ENCODE data around the gene AGBL2. TPM values are rescaled to one million over a fixed set of nuclear protein-coding genes. Genes with fewer than 3 reads are reported as not detected.

The AGBL2 gene
- total RNA-seq, 1 experiment from 2014 or later, result 3.0 TPM

GRCh38 chr11:47615249-47615648 lies 99.9 kb downstream of the AGBL2 start:
- no peak for DNase-seq
- Histone ChIP-seq H4K5ac (ENCODE audit: insufficient read length, low read depth, low read length) (no peak overlapping the region), H2BK15ac (ENCODE audit: low read depth, low read length) (no peak overlapping the region), H3T11ph (ENCODE audit: low read length) (no peak overlapping the region), H3K27me3 (ENCODE audit: insufficient read depth, low read length) (no peaks in the 10 kb centered on the region), H2BK20ac (ENCODE audit: low read depth, low read length, poor library complexity, severe bottlenecking) (no peak overlapping the region), H2AFZ (ENCODE audit: low read length) (no peak overlapping the region), H3K23me2 (ENCODE audit: insufficient read length, low read depth, low read length, poor library complexity, severe bottlenecking) (no peaks in the 10 kb centered on the region), H4K20me1 (ENCODE audit: control insufficient read depth, insufficient read depth, insufficient read length) (no peaks in the 10 kb centered on the region), H3K27ac (ENCODE audit: insufficient read length, low read depth, low read length) (no peak overlapping the region), H3K9me3 (ENCODE audit: control insufficient read depth, low read depth, low read length) (no peaks in the 10 kb centered on the region), H2BK5ac (ENCODE audit: insufficient read length, low read length) (no peak overlapping the region), H3K4me1 (ENCODE audit: insufficient read depth, low read length) (no peaks in the 10 kb centered on the region), H2BK12ac (ENCODE audit: insufficient read length, low read depth, low read length) (no peak overlapping the region), H3K79me1 (ENCODE audit: insufficient read depth, low read depth, low read length, poor library complexity, severe bottlenecking) (no peaks in the 10 kb centered on the region), H3K18ac (ENCODE audit: insufficient read length, low read depth, low read length) (no peak overlapping the region), H4K91ac (ENCODE audit: insufficient read length, low read depth, low read length) (no peak overlapping the region), H2BK120ac (ENCODE audit: low read depth, low read length, poor library complexity, severe bottlenecking) (no peak overlapping the region), H3K4ac (ENCODE audit: low read depth, low read length) (no peak overlapping the region), H3K4me2 (ENCODE audit: insufficient read depth, insufficient read length, low read length) (no peak overlapping the region), H3K9ac (ENCODE audit: extremely low read depth, insufficient read length, low read length) (no peak overlapping the region), H3K79me2 (ENCODE audit: insufficient read depth, low read length) (no peaks in the 10 kb centered on the region), H2AK5ac (ENCODE audit: insufficient read length, low read length) (no peak overlapping the region), H3K23ac (ENCODE audit: insufficient read length, low read depth, low read length) (no peak overlapping the region), H3K14ac (ENCODE audit: insufficient read depth, low read length) (no peak overlapping the region), H3K56ac (ENCODE audit: insufficient read length, low read depth, low read length) (no peak overlapping the region), H4K8ac (replicated peaks; ENCODE audit: insufficient read length, low read depth, low read length) (no peak overlapping the region)
- no peaks in the 10 kb centered on the region for H3K27me3 Mint-ChIP-seq (ENCODE audit: low read depth)
- H3K36me3 Mint-ChIP-seq (ENCODE audit: insufficient read depth in 1 of 3, low read depth in 3 of 3), result peaks cover 6 to 32% (median 12%) of the 10 kb centered on the region in 3 experiments; a peak in 6 of 7 replicates
- TF ChIP-seq CTCF (conservative IDR thresholded peaks at IDR 0.05), result no peak
- no peaks in the 10 kb centered on the region for H3K4me1 Mint-ChIP-seq
- H3K9me3 Mint-ChIP-seq, result no peaks in the 10 kb centered on the region
- H3K4me3 Mint-ChIP-seq, result no peak overlapping the region
- 0 out of 7 replicates have a peak overlapping the region, but pooled peaks of 1 of the 3 experiments have one; percentile 33 for H3K27ac Mint-ChIP-seq

Measured in H9 (cell line).